Skeletal muscle tissue (tissue), 4 donors: ENCODE data around the gene DOC2B. TPM values are rescaled to one million over a fixed set of nuclear protein-coding genes. Genes with fewer than 3 reads are reported as not detected.
"Not testable (repeated sequence)": the region's sequence is repeated elsewhere in the genome, so short reads cannot be mapped to it uniquely, and the experiment has no call there.

Experiments used
- H3K27ac ChIP-seq: one replicate; pipeline ENCODE4 v1.7.0; 2013; ENCODE audit warnings: mild to moderate bottlenecking, low read depth, low read length, inconsistent platforms
- H3K27me3 ChIP-seq, 3 donors: one replicate each; pipeline ENCODE4 v1.7.0; 2013; ENCODE audit warnings: low read length in 3 of 3; ENCODE audit not compliant: control insufficient read depth in 3 of 3, insufficient read depth in 3 of 3
- H3K36me3 ChIP-seq, 3 donors: one replicate each; pipeline ENCODE4 v1.7.0; 2013; ENCODE audit warnings: low read length in 3 of 3; ENCODE audit not compliant: control insufficient read depth in 3 of 3, insufficient read depth in 3 of 3
- H3K4me1 ChIP-seq, 3 donors: one replicate each; pipeline ENCODE4 v1.7.0; 2013; ENCODE audit warnings: low read length in 3 of 3, mild to moderate bottlenecking in 3 of 3; ENCODE audit not compliant: control insufficient read depth in 3 of 3, insufficient read depth in 3 of 3
- H3K4me3 ChIP-seq, 3 donors: one replicate each; pipeline ENCODE4 v1.7.0; 2013; ENCODE audit warnings: low read length in 3 of 3
- H3K9ac ChIP-seq, 3 donors: one replicate each; pipeline ENCODE4 v1.7.0; 2013; ENCODE audit warnings: low read length in 3 of 3, mild to moderate bottlenecking in 3 of 3, moderate library complexity in 2 of 3, low read depth in 1 of 3
- H3K9me3 ChIP-seq, 3 donors: one replicate each; pipeline ENCODE4 v1.7.0; 2013; ENCODE audit warnings: low read length in 3 of 3; ENCODE audit not compliant: control insufficient read depth in 3 of 3
- total RNA-seq: library from RNA; depleted of rRNA; stranded (reverse); fragments of >200 nt; gene quantifications from one replicate; pipeline ENCODE4 v1.2.3, GENCODE V29; 2014
- donor health status: Osteomylitis.

Gene DOC2B
- total RNA-seq, 1 donor from 2014 or later: 2.1 TPM

DNA sequence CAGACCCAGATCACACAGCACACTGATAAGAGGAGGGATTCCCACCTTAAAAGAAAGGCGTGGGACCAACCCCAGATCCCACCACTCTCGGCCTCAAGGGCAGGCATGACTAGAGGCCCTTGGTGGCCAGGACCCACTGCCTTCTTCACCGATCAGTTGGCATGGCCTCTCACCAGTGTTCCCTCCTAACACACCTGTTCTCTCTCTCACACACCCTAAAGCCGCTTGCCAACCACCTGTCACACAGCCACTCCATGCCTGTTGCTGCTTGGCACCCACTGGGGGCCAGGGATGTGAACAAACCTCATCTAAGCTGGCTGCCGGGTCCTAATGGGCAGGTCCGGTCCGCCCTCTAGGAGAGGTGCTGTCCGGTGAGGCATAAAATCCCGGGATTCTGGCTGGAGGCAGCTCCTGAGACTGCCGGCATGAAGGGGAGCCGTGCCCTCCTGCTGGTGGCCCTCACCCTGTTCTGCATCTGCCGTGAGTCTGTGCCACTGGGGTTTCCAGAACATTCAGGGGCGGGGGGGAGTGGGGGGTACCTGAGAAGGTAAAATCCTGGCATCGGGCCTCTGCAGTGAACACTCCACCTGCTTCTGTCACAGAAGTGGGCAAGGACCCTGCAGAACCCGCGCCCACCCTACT is 44.2 kb downstream of the DOC2B start, which contains the start of gene SCGB1C2:
SCGB1C2 (plus strand) TSS at position 404 of the 642 bp plus-strand sequence; CDS start at position 426, 22 bp downstream.
- not testable (repeated sequence) for H3K27me3 ChIP-seq, H3K9ac ChIP-seq, H3K36me3 ChIP-seq, H3K27ac ChIP-seq, H3K4me3 ChIP-seq, H3K9me3 ChIP-seq, H3K4me1 ChIP-seq

- not testable (repeated sequence) for H3K4me3 ChIP-seq, H3K36me3 ChIP-seq, H3K9ac ChIP-seq, H3K9me3 ChIP-seq, H3K27ac ChIP-seq, H3K27me3 ChIP-seq, H3K4me1 ChIP-seq
These were observed 44.9 kb downstream of the DOC2B start for GRCh38 chr17:136531-136930.

GRCh38 chr17:135895-136294 is 45.6 kb downstream of the DOC2B start:
- H3K27me3 ChIP-seq, H3K9ac ChIP-seq, H3K4me1 ChIP-seq, H3K9me3 ChIP-seq, H3K36me3 ChIP-seq, H3K4me3 ChIP-seq, H3K27ac ChIP-seq: not testable (repeated sequence)

DNA sequence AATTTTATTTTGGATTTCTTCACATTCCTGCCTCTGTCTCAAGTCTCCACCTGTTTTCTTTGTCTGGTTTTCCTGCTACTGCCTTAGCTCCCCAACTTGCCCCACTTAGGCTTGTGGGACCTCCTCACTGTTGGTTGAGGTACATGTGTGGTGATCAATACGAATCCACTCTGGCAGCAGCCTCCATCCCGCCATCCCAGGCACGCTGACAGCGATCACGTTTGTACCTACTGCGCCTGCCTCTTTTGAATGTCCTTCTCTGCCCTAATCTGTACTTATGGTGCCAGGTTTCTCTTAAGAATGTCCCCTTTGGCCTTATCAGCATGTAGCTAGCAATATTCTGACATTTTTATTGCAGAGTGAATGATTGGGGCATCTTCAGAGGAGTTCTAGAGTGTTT is 46.4 kb downstream of the DOC2B start:
- H3K36me3 ChIP-seq, H3K4me3 ChIP-seq, H3K4me1 ChIP-seq, H3K27me3 ChIP-seq, H3K9me3 ChIP-seq, H3K27ac ChIP-seq, H3K9ac ChIP-seq: not testable (repeated sequence)

GRCh38 chr17:134332-134785 is 47.1 kb downstream of the DOC2B start:
- not testable (repeated sequence) for H3K36me3 ChIP-seq, H3K27me3 ChIP-seq, H3K9ac ChIP-seq, H3K4me3 ChIP-seq, H3K4me1 ChIP-seq, H3K27ac ChIP-seq, H3K9me3 ChIP-seq

DNA sequence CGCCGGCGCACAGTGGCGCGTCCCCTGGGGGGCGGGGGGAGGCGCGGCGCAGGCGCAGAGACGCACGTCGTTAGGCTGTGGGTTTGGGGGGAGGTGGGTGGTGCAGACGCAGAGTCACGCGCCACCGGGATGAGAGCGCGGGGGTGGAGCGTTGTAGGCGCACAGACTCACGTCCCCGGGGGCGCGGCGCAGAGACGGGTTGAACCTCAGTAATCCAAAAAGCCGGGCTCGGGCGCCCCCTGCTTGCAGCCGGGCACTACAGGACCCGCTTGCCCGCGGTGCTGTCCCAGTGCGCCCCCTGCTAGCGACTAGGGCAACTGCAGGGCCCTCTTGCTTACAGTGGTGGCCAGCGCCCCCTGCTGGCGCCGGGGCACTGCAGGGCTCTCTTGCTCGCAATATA is 47.5 kb downstream of the DOC2B start:
- not testable (repeated sequence) for H3K27me3 ChIP-seq, H3K27ac ChIP-seq, H3K9ac ChIP-seq, H3K9me3 ChIP-seq, H3K4me1 ChIP-seq, H3K36me3 ChIP-seq, H3K4me3 ChIP-seq

GRCh38 chr17:118339-118917 is 63.0 kb downstream of the DOC2B start:
- H3K4me3 ChIP-seq, H3K9ac ChIP-seq, H3K27me3 ChIP-seq, H3K4me1 ChIP-seq, H3K36me3 ChIP-seq, H3K9me3 ChIP-seq, H3K27ac ChIP-seq: not testable (repeated sequence)

DNA sequence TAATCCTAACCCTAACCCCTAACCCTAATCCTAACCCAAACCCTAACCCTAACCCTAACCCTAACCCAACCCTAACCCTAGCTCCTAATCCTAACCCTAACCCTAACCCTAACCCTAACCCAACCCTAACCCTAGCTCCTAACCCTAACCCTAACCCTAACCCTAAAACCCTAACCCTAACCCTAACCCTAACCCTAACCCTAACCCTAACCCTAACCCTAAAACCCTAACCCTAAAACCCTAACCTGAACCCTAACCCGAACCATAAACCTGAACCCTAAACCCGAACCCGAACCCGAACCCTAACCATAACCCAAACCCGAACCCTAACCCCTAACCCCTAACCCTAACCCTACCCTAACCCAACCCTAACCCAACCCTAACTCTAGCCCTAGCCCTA is 68.3 kb downstream of the DOC2B start:
- not testable (repeated sequence) for H3K9me3 ChIP-seq, H3K36me3 ChIP-seq, H3K9ac ChIP-seq, H3K4me3 ChIP-seq, H3K27me3 ChIP-seq, H3K27ac ChIP-seq, H3K4me1 ChIP-seq

Other genes starting within 250 kb of the DOC2B start
- gene SCGB1C2, start 44.1 kb downstream of the DOC2B start, total RNA-seq: not detected
- gene RPH3AL, start 171.2 kb upstream of the DOC2B start, total RNA-seq: 1.6 TPM